NCI-H345 treated with DMSO at 0.1 percent for 48 hours (cell line): Measurements from ENCODE around the gene TSSK2.
A peak's percentile ranks its signal among the peaks of the same experiment; 100 is the strongest.

Experiments
- DNase-seq: peaks from one replicate; lab custom pipeline; 2025; ENCODE audit not compliant: unreplicated experiment; lab: John Stamatoyannopoulos, UW

The TSSK2 gene

GRCh38 chr22:19168088-19168890 lies 37.2 kb downstream of the TSSK2 start:
- no peak for DNase-seq

GRCh38 chr22:19169002-19169946 lies 38.2 kb downstream of the TSSK2 start:
- DNase-seq: no peak

- no peak for DNase-seq
Measured at GRCh38 chr22:19169947-19170318, 38.8 kb downstream of the TSSK2 start.

- no peak for DNase-seq
Measured at GRCh38 chr22:19172213-19173046, 41.3 kb downstream of the TSSK2 start.

- no peak for DNase-seq
Measured at GRCh38 chr22:19173047-19174035, 42.2 kb downstream of the TSSK2 start.

GRCh38 chr22:19174106-19175025 lies 43.3 kb downstream of the TSSK2 start:
- no peak for DNase-seq

GRCh38 chr22:19175026-19175601 lies 44.0 kb downstream of the TSSK2 start:
- DNase-seq: no peak

- DNase-seq: no peak
Measured at GRCh38 chr22:19175602-19176174, 44.6 kb downstream of the TSSK2 start.

- no peak for DNase-seq
Measured at GRCh38 chr22:19176175-19176643, 45.1 kb downstream of the TSSK2 start.

GRCh38 chr22:19176732-19177131 lies 45.6 kb downstream of the TSSK2 start:
- DNase-seq: no peak

GRCh38 chr22:19177164-19178064 lies 46.3 kb downstream of the TSSK2 start:
- DNase-seq: no peak

GRCh38 chr22:19178065-19178656 lies 47.1 kb downstream of the TSSK2 start:
- no peak for DNase-seq

GRCh38 chr22:19178657-19179496 lies 47.8 kb downstream of the TSSK2 start, which contains the start of gene SLC25A1:
Gene SLC25A1, minus strand, starts transcription at chr22:19178736. Its CDS starts 63 bp downstream, at chr22:19178673.
- DNase-seq: peak; percentile 57

- peak; percentile 50 for DNase-seq
Measured at GRCh38 chr22:19179497-19180048, 48.5 kb downstream of the TSSK2 start.

GRCh38 chr22:19180234-19180633 lies 49.1 kb downstream of the TSSK2 start:
- DNase-seq: no peak
